Measurements from ENCODE around the gene RPAP2. TPM values are rescaled to one million over a fixed set of nuclear protein-coding genes. Genes with fewer than 3 reads are reported as not detected.

RPAP2 gene
- total RNA-seq, 1 donor from 2014 or later: 31.8 TPM

- H3K4me1 ChIP-seq (ENCODE audit: control insufficient read depth in 3 of 3, insufficient read depth in 3 of 3, low read length in 3 of 3): no peaks in the 10 kb centered on the region
- no peak overlapping the region for H3K27ac ChIP-seq (ENCODE audit: low read depth, low read length)
- no peaks in the 10 kb centered on the region for H3K9me3 ChIP-seq (ENCODE audit: control insufficient read depth in 3 of 3, low read length in 3 of 3)
- H3K9ac ChIP-seq (ENCODE audit: low read depth in 1 of 3, low read length in 3 of 3): no peak overlapping the region
- H3K27me3 ChIP-seq (ENCODE audit: control insufficient read depth in 3 of 3, insufficient read depth in 3 of 3, low read length in 3 of 3): no peaks in the 10 kb centered on the region
- peaks cover 7 to 20% (median 19%) of the 10 kb centered on the region in 3 donors for H3K36me3 ChIP-seq (ENCODE audit: control insufficient read depth in 3 of 3, insufficient read depth in 3 of 3, low read length in 3 of 3)
- H3K4me3 ChIP-seq (ENCODE audit: low read length in 3 of 3): no peak overlapping the region
These were observed 7.4 kb upstream of the RPAP2 start for GRCh38 chr1:92291372-92291999.

- H3K9me3 ChIP-seq (ENCODE audit: control insufficient read depth in 3 of 3, low read length in 3 of 3): no peaks in the 10 kb centered on the region
- peaks cover 0 to 13% (median 9%) of the 10 kb centered on the region in 3 donors for H3K4me1 ChIP-seq (ENCODE audit: control insufficient read depth in 3 of 3, insufficient read depth in 3 of 3, low read length in 3 of 3)
- H3K4me3 ChIP-seq (ENCODE audit: low read length in 3 of 3): peak overlapping the region; percentile 89 to 96 (median 89)
- peak overlapping the region; percentile 90 to 97 (median 95) for H3K9ac ChIP-seq (ENCODE audit: low read depth in 1 of 3, low read length in 3 of 3)
- H3K27ac ChIP-seq (ENCODE audit: low read depth, low read length): peak overlapping the region; percentile 89
- peaks cover 5 to 28% (median 13%) of the 10 kb centered on the region in 3 donors for H3K36me3 ChIP-seq (ENCODE audit: control insufficient read depth in 3 of 3, insufficient read depth in 3 of 3, low read length in 3 of 3)
- H3K27me3 ChIP-seq (ENCODE audit: control insufficient read depth in 3 of 3, insufficient read depth in 3 of 3, low read length in 3 of 3): no peaks in the 10 kb centered on the region
These were observed 666 bp upstream of the RPAP2 start for GRCh38 chr1:92298213-92298572.

GRCh38 chr1:92299477-92300150, 755 bp downstream of the RPAP2 start:
- Histone ChIP-seq H3K9me3 (ENCODE audit: control insufficient read depth in 3 of 3, low read length in 3 of 3) (no peaks in the 10 kb centered on the region), H3K36me3 (ENCODE audit: control insufficient read depth in 3 of 3, insufficient read depth in 3 of 3, low read length in 3 of 3) (peaks cover 7 to 22% (median 19%) of the 10 kb centered on the region in 3 donors), H3K27me3 (ENCODE audit: control insufficient read depth in 3 of 3, insufficient read depth in 3 of 3, low read length in 3 of 3) (no peaks in the 10 kb centered on the region), H3K4me1 (ENCODE audit: control insufficient read depth in 3 of 3, insufficient read depth in 3 of 3, low read length in 3 of 3) (peaks cover 0 to 13% (median 9%) of the 10 kb centered on the region in 3 donors), H3K4me3 (ENCODE audit: low read length in 3 of 3) (peak overlapping the region; percentile 89 to 96 (median 89)), H3K27ac (ENCODE audit: low read depth, low read length) (peak overlapping the region; percentile 89), H3K9ac (ENCODE audit: low read depth in 1 of 3, low read length in 3 of 3) (peak overlapping the region; percentile 90 to 97 (median 95))

GRCh38 chr1:92301021-92301420, 2.2 kb downstream of the RPAP2 start:
- Histone ChIP-seq H3K9ac (ENCODE audit: low read depth in 1 of 3, low read length in 3 of 3) (no peak overlapping the region), H3K9me3 (ENCODE audit: control insufficient read depth in 3 of 3, low read length in 3 of 3) (no peaks in the 10 kb centered on the region), H3K36me3 (ENCODE audit: control insufficient read depth in 3 of 3, insufficient read depth in 3 of 3, low read length in 3 of 3) (peaks cover 9 to 29% (median 22%) of the 10 kb centered on the region in 3 donors), H3K4me3 (ENCODE audit: low read length in 3 of 3) (no peak overlapping the region), H3K4me1 (ENCODE audit: control insufficient read depth in 3 of 3, insufficient read depth in 3 of 3, low read length in 3 of 3) (peaks cover 0 to 13% (median 9%) of the 10 kb centered on the region in 3 donors), H3K27ac (ENCODE audit: low read depth, low read length) (no peak overlapping the region), H3K27me3 (ENCODE audit: control insufficient read depth in 3 of 3, insufficient read depth in 3 of 3, low read length in 3 of 3) (no peaks in the 10 kb centered on the region)

- peaks cover 5 to 27% (median 26%) of the 10 kb centered on the region in 3 donors for H3K36me3 ChIP-seq (ENCODE audit: control insufficient read depth in 3 of 3, insufficient read depth in 3 of 3, low read length in 3 of 3)
- H3K27me3 ChIP-seq (ENCODE audit: control insufficient read depth in 3 of 3, insufficient read depth in 3 of 3, low read length in 3 of 3): no peaks in the 10 kb centered on the region
- no peak overlapping the region for H3K4me3 ChIP-seq (ENCODE audit: low read length in 3 of 3)
- no peaks in the 10 kb centered on the region for H3K9me3 ChIP-seq (ENCODE audit: control insufficient read depth in 3 of 3, low read length in 3 of 3)
- H3K9ac ChIP-seq (ENCODE audit: low read depth in 1 of 3, low read length in 3 of 3): no peak overlapping the region
- H3K27ac ChIP-seq (ENCODE audit: low read depth, low read length): no peak overlapping the region
- H3K4me1 ChIP-seq (ENCODE audit: control insufficient read depth in 3 of 3, insufficient read depth in 3 of 3, low read length in 3 of 3): no peaks in the 10 kb centered on the region
These were observed 7.2 kb downstream of the RPAP2 start for GRCh38 chr1:92306020-92306419.

GRCh38 chr1:92307980-92308379, 9.1 kb downstream of the RPAP2 start:
- H3K36me3 ChIP-seq (ENCODE audit: control insufficient read depth in 3 of 3, insufficient read depth in 3 of 3, low read length in 3 of 3): peaks cover 5 to 33% (median 22%) of the 10 kb centered on the region in 3 donors

GRCh38 chr1:92310185-92310597, 11.3 kb downstream of the RPAP2 start:
- no peak overlapping the region for H3K9ac ChIP-seq (ENCODE audit: low read depth in 1 of 3, low read length in 3 of 3)
- H3K4me3 ChIP-seq (ENCODE audit: low read length in 3 of 3): no peak overlapping the region
- no peaks in the 10 kb centered on the region for H3K9me3 ChIP-seq (ENCODE audit: control insufficient read depth in 3 of 3, low read length in 3 of 3)
- no peaks in the 10 kb centered on the region for H3K27me3 ChIP-seq (ENCODE audit: control insufficient read depth in 3 of 3, insufficient read depth in 3 of 3, low read length in 3 of 3)
- H3K36me3 ChIP-seq (ENCODE audit: control insufficient read depth in 3 of 3, insufficient read depth in 3 of 3, low read length in 3 of 3): peaks cover 0 to 23% (median 18%) of the 10 kb centered on the region in 3 donors
- H3K4me1 ChIP-seq (ENCODE audit: control insufficient read depth in 3 of 3, insufficient read depth in 3 of 3, low read length in 3 of 3): no peaks in the 10 kb centered on the region
- no peak overlapping the region for H3K27ac ChIP-seq (ENCODE audit: low read depth, low read length)

More at GRCh38 chr1:92307980-92308379, 9.1 kb downstream of the RPAP2 start:
- H3K27me3 ChIP-seq (ENCODE audit: control insufficient read depth in 3 of 3, insufficient read depth in 3 of 3, low read length in 3 of 3): no peaks in the 10 kb centered on the region
- no peak overlapping the region for H3K27ac ChIP-seq (ENCODE audit: low read depth, low read length)
- H3K4me1 ChIP-seq (ENCODE audit: control insufficient read depth in 3 of 3, insufficient read depth in 3 of 3, low read length in 3 of 3): no peaks in the 10 kb centered on the region
- H3K9ac ChIP-seq (ENCODE audit: low read depth in 1 of 3, low read length in 3 of 3): no peak overlapping the region
- H3K4me3 ChIP-seq (ENCODE audit: low read length in 3 of 3): no peak overlapping the region
- H3K9me3 ChIP-seq (ENCODE audit: control insufficient read depth in 3 of 3, low read length in 3 of 3): no peaks in the 10 kb centered on the region

GRCh38 chr1:92314024-92314423, 15.2 kb downstream of the RPAP2 start:
- H3K36me3 ChIP-seq (ENCODE audit: control insufficient read depth in 3 of 3, insufficient read depth in 3 of 3, low read length in 3 of 3): peaks cover 0 to 12% (median 6%) of the 10 kb centered on the region in 3 donors
- H3K9me3 ChIP-seq (ENCODE audit: control insufficient read depth in 3 of 3, low read length in 3 of 3): no peaks in the 10 kb centered on the region
- H3K9ac ChIP-seq (ENCODE audit: low read depth in 1 of 3, low read length in 3 of 3): no peak overlapping the region
- H3K4me1 ChIP-seq (ENCODE audit: control insufficient read depth in 3 of 3, insufficient read depth in 3 of 3, low read length in 3 of 3): no peaks in the 10 kb centered on the region
- H3K27me3 ChIP-seq (ENCODE audit: control insufficient read depth in 3 of 3, insufficient read depth in 3 of 3, low read length in 3 of 3): no peaks in the 10 kb centered on the region
- no peak overlapping the region for H3K27ac ChIP-seq (ENCODE audit: low read depth, low read length)
- H3K4me3 ChIP-seq (ENCODE audit: low read length in 3 of 3): no peak overlapping the region

GRCh38 chr1:92315766-92316599, 17.1 kb downstream of the RPAP2 start:
- Histone ChIP-seq H3K36me3 (ENCODE audit: control insufficient read depth in 3 of 3, insufficient read depth in 3 of 3, low read length in 3 of 3) (peaks cover 0 to 16% (median 10%) of the 10 kb centered on the region in 3 donors), H3K27me3 (ENCODE audit: control insufficient read depth in 3 of 3, insufficient read depth in 3 of 3, low read length in 3 of 3) (no peaks in the 10 kb centered on the region), H3K4me3 (ENCODE audit: low read length in 3 of 3) (no peak overlapping the region), H3K4me1 (ENCODE audit: control insufficient read depth in 3 of 3, insufficient read depth in 3 of 3, low read length in 3 of 3) (no peaks in the 10 kb centered on the region), H3K27ac (ENCODE audit: low read depth, low read length) (no peak overlapping the region), H3K9me3 (ENCODE audit: control insufficient read depth in 3 of 3, low read length in 3 of 3) (no peaks in the 10 kb centered on the region), H3K9ac (ENCODE audit: low read depth in 1 of 3, low read length in 3 of 3) (no peak overlapping the region)
